HG02571 (cell line): Measurements from ENCODE around the gene INTS14.
"Not testable (repeated sequence)": the region's sequence is repeated elsewhere in the genome, so short reads cannot be mapped to it uniquely, and the experiment has no call there.

Source experiments
- ATAC-seq: cut with Tn5 transposase; IDR thresholded peaks from one replicate; pipeline ENCODE4 v1.9.1; 2021; ENCODE audit warnings: mild to moderate bottlenecking, moderate library complexity; ENCODE audit not compliant: unreplicated experiment

INTS14 gene

DNA sequence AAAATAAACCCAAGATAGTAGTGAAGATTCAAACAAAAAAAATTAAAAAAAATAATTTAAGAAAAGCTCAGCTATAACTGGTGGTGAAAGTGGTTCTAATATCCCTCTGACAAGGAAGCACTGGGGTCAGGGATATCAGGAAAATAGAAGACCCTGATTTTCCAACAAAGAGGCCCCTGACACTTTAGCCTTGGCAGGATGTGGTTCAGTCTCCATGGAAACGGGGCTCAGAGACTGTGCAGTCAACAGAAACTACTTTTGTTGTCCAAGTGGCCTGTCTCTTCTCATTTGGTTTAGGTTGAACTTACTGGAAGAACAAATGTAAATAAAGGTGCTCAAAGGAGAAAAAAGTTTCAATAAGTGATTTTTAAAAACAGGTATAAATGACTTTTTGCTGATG, 27.2 kb downstream of the INTS14 start:
- no peak for ATAC-seq

DNA sequence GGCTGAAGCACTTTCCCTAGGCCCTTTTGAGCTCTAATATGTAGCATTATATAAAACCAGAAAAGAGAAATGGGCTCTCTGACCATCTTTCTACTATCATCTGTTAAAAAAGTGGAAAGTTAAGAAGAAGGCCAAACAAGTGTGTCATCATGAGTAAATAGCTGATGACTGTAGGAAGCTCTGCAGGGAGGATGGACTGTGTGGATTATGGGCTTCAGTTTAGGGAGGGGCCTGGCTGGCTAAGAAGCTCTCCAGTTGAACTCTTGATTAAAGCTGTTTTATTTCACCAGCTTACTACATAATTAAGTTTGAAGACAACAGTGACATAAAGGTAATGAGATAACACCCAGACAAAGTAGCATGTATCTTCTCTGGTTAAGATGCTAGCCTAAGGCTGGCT, 30.6 kb downstream of the INTS14 start:
- ATAC-seq: no peak

DNA sequence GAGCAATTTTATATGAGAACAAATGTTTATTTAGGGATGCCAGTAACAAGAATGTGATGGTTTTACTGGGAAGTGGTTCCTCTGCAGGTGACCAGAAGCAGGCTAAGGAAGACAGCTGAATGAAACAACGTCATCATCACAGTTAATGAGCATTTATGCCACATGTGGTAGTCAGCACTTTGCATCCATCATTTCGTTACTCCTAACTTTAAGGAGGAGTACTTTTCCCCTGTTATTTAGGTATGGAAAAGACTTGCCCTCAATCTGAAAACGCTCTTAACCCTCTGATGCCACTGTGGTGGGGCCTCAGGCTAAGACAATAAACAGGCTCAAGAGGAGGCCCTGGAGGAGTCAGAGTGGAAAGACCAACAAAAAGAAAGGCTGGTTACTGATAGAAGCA, 31.2 kb downstream of the INTS14 start:
- no peak for ATAC-seq

DNA sequence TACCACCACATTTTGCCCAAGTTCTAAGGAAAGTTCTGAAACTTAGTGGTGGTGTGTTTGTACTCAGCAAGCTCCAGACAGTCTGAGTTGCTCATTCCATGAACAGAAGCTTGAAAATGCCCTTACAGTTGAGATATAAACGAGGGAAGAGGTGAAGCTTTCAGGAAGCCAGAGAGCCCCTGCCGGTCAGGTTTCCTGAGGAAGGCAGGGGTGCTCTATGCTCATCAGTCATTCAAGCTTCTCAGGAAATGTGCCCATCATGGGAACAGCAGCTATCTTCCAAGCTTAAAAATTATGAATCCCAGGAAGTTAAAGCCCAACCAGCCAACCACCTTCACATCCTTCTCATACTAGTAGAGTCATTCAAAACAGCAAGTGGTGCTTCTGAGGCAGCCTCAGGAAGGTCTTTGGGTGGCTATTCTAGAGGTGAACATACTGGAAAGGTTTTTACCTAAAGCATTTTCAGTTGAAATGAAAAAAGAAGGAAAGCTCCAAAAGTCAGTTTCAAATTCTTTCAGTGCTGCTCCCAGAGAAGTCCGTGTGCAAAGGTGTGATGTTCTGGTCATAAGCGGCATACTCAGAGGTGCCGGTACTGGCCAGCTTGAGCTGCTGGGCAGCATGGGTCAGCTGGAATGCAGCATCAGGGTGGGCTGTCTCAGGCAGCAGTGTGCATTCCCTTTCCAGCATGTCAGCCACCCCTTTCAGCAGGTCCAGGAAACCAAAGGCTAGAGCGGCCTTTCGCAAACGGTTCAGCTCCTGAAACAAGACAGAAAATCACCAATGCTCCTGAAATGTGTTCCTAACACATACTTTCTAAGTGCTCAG, 31.8 kb downstream of the INTS14 start:
- ATAC-seq: no peak

DNA sequence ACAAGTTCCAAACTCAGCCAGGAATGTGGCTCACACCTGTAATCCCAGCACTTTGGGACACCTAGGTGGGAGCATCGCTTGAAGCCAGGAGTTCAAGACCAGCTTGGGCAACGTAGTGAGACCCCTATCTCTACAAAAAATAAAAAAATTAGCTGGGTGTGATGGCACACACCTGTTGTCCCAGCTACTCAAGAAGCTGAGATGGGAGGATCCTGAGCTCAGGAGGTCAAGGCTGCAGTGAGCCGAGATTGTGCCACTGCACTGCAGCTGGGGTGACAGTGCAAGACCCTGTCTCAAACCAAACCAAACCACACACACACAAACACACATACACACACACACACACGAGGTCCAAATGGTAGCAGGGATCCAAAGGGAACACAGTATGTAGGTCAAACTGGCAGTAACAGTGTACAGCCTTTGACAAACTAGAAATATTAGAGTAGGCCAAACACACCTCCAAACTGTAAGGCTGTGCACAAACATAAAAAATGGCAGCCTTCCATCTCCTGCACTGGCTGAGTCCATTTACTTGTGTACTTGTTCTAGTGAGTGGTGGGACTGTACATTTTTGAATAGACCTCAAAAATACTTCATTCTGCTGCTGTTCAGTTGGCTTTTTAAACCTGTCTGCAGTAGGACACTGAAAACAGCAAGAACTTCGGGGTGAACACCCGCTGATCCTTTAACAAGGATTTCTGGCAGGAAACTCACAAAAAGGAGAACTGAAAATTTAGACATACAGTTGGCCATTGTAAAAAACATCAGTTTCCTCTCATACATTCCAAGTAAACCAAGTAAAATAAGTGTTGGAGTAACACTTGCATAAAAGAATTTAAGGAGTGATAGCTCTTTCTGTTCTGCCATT, 33.6 kb downstream of the INTS14 start:
- ATAC-seq: no peak

DNA sequence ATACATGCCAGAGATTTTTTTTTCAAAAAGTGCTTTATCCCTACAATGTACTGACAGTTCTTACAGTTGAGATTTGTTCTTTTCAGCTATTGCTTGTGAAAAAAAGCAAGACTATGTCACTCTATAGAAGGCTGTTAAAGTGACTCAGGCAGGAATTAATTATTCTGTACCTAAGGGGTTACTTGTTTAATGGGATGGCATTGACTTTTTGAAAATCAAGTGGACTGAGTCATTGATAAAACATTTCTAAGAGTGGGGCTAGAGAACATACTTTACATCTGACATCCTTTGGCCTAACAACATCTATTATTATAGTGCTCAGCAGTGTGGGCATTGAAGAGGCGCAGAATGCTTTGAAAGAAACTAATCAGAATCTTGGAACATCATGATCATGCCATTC, 34.3 kb downstream of the INTS14 start:
- ATAC-seq: no peak

DNA sequence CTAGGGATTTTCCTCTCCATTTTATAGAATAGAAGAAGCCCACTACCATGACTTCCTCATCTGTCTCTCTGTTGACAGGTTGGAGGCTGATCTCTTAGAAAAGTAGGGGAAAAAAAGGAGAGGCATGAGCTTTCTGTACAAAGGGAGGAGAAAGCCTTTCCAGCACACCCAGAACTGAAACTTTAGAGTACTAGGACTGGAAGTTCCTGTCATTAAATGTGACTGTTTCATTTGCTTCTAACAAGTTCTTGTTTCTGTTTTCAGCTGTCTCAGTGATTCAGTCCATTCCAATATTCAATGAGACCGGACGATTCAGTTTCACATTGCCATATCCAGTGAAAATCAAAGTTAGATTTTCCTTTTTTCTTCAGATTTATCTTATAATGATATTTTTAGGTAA, 39.0 kb downstream of the INTS14 start:
- no peak for ATAC-seq

DNA sequence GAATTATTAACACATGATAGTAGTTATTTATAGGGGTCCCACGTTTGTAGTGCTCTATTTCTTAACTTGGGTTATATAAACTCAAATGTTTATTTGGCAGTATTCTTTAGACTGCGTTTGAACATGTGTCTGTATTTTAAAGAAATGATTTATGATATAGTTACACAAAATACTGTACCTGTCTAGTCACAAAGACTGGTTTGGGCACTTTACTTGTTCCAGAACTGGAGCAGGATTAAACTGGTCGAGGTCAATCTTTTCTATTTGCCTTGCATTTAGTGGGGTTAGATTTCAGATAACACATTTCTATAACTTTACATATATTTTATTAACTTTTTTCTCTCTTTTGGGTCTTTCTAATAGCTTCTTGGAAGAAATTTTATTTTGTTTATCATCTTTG, 41.2 kb downstream of the INTS14 start:
- no peak for ATAC-seq

DNA sequence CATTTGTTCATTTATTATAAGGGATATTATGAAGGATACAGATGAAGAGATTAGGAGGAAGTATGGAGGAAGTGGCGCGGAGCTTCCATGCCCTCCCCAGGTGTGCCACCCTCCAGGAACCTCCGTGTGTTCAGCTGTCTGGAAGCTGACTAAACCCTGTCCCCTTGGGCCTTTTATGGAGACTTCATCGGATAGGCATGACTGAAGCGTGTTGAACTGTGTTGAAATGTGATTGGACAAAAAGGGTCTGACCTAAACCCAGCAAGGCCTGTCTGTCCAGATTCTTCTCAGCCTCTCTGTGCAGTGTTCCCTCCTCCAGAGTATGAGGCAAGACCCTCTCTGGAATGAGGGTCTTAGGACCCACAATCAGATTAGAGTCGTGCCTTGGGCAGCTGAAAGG, 49.0 kb downstream of the INTS14 start:
- ATAC-seq: no peak

DNA sequence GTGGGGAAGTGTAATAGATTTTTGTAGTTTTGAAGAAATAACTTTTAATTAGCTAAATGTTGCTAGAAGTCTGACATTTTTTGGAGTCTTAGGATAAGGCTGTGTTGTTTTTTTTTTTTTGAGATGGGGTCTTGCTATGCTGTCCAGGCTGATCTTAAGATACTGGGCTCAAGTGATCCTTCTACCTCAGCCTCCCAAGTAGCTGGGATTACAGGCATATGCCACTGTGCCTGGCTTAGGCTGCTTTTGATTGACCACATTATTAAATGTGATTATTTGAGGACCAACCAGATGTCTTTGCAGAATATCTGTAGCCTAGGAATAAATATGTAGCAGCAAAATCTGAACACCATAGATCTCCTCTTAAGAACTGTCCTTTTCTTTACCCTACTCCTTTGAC, 51.0 kb downstream of the INTS14 start:
- no peak for ATAC-seq

DNA sequence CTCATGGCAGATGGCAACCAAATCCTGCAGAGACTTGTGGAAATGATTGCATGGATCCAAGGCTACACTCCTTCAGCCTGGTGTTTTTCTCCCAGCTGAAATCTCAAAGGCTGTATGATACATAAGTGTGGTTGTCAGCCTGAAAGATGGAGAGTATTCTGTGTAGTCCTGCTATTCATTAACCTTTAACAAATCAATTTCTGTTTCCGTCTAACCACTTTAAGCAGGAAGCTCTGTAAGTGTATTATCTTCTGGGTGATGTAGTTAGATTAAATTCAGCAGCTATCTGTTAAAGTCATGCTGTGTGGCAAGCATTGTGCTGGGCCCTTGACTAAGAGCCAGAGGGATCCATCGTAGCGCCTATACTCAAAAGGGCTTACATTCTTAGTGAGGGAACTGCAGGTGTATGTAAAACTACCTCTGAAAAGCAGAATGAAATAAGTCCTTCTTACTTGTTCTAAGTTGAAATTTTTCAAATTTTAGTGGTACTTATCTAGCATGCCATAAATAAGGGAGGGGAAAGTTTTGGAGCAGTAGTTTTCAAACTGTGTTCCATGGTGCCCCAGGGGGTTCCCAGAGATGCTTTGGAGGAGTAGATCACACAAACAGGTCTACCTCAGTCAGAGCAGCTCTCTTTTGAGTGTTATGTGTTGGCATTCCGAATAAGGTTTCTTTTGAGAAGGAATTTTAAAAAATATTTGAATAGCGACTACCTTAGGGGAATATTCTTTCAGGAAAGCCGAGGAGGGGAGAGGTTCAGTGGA, 51.8 kb downstream of the INTS14 start:
- no peak for ATAC-seq

DNA sequence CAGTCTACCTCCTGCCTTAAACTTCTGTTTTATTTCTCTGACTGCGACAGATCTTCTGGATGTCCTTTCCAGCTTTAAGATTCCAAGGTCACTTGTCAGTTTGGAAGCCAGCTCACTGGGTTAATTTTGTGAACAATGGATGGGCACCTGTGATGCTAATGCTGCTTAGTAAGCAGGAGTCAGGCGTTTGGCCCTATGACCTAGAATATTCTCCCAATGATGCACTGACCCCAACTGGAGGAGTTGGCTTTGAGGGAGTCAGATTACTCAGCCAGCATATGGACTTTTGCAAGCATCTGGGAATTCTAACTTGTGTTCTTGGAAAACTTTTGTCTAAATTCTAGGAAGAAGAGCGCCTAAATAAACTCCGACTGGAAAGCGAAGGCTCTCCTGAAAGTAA, 52.6 kb downstream of the INTS14 start:
- ATAC-seq: no peak

DNA sequence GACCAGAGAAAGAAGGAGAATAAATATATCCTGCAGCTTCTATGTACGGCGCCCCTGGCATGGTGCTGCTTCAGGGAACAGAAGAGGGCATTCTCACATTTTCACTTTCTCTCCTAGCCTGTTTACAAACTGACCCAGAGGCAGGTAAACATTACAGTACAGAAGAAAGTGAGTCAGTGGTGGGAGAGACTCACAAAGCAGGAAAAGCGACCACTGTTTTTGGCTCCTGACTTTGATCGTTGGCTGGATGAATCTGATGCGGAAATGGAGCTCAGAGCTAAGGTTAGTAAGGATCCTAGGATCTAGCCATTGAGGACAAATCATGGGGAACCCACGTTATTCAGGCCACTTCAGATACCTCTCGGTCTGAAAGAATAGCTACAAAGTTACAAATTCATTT, 54.3 kb downstream of the INTS14 start:
- ATAC-seq: no peak

DNA sequence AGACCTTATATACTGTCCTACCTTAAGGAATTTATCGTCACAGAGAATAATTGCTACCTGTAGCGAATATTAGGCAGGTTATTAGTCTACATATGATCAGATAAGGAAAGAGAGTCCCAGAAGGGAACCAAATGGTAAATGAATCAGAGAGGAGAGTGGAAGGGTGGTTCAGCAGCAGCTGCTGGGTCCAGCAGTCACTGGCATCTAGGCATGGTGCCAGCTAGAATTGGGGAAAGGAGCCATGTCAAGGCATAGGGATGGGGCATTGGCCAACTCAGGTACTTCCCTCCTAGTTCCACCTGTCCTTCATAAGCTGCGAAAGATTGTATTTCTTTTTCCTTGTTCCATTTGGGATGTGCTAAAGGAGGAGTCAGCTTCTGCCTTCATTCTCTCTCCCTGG, 57.2 kb downstream of the INTS14 start:
- ATAC-seq: no peak

DNA sequence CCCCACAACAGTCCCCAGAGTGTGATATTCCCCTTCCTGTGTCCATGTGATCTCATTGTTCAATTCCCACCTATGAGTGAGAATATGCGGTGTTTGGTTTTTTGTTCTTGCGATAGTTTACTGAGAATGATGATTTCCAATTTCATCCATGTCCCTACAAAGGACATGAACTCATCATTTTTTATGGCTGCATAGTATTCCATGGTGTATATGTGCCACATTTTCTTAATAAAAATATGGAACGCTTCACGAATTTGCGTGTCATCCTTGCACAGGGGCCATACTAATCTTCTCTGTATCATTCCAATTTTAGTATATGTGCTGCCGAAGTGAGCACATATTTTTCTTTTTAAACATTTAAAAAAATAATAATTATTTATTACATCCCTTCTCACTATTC, 58.1 kb downstream of the INTS14 start:
- ATAC-seq: not testable (repeated sequence)

DNA sequence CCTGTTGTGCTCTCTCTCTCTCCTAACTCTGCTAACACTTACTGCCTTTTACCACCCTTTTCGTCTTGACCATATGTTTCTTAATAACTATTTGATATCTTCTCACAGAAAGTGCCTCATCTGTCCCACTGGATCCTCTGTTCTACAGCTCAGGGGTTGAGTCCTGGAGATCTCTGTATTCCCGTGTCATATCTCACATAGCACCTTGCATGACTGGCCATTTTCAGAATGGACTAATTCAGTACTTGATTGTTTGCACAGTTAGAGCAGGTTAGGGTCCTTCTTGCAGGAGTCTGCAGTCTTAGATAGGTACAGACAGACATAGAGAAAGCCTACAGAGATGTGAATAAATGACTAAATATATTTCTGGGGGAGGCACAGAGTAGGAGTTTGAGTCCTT, 59.7 kb downstream of the INTS14 start:
- no peak for ATAC-seq

DNA sequence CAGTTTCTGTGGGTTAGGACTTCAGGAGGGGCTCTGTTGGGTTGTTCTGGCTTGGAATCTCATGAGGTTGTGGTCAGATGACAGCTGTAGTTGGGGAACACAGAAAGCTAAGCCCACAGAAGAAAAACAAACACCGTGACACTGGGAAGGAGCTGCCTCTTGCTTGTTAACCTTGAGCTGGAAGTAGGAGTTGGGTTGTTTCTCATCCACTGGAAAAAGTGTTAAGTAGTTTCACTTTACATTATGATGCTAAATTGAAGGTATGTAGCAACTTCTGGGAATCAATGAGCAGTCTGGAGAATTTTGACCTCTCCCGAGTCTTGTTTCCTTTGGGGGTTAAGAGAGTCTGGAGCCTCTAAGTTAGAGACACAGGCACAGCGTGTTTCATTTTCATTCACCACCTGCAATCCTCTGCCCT, 60.2 kb downstream of the INTS14 start:
- no peak for ATAC-seq

DNA sequence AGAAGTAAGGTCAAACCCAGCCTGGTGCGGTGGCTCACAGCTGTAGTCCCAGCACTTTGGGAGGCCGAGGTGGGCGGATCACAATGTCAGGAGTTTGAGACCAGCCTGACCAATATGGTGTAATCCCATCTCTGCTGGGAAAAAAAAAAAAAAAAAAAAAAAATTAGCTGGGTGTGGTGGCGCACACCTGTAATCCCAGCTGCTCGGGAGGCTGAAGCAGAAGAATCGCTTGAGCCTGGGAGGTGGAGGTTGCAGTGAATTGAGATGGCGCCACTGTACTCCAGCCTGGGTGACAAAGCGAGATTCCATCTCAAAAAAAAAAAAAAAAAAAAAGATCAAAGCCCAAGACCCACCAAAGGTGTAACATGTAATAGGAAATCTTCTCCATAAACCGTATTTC, 61.6 kb downstream of the INTS14 start:
- ATAC-seq: not testable (repeated sequence)

DNA sequence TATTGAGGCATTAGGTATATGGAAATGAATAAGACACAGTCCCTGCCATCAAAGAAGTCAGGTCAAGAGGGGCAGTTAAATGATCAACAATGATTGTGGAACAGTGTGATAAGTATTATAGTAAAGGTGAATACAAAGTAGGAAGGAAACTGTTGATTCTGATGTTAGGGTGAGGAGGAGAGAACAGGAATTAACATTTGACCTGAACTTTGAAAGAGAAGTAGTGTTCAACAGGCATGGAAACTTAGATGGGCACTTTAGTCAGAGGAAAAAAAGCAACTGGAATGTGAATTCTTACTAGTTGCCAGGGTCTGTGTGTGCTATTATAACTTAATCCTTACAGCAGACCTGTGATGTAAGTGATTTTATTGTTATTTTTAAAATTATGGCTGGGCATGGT, 63.1 kb downstream of the INTS14 start:
- ATAC-seq: no peak

DNA sequence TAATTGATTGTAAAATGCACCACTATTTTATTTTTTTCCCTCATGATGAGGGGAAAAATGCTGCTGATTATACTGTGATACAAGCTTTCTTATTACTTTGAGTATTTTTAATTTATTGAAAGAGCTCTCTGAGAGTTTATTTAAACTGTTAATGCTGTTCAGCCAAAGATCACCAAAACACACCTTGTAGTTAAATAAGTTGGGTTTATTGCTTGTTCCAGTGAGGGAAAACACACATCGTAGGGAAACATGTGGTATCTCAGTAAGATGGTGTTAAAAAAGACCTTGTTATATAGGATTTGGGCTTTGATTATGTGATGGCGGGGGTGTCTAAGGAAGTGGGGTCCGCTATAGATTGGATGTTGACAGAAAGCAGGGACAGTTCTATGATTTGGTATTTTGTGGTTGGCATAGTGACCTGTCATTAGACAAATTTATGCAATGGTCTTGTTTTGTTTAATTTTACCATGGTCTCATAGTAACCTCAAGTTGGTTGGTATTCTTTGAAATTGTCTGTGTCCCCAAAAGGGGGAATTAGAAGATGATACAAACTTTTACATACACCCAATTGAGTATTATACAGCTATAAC, 69.6 kb downstream of the INTS14 start:
- no peak for ATAC-seq

DNA sequence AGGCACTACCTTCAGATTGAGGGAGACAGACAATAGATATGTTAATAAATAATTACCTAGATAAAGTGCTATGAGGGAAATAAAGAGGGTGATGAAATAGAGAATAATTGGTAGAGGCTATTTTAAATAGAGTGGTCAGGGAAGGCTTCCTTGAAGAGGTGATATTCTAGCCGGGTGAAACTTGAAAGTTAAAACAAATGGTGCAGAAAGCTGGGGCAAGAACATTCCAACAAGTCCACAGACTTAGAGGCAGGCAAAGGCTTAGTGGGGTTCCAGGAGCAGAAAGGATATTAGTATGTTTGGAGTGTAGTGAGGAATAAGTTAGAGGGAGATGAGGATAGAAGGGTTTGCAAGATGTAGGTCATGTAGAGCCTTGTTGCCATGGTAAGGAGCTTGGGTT, 70.6 kb downstream of the INTS14 start:
- no peak for ATAC-seq
